ENCODE measurements around the gene ITGA4.

ITGA4 gene

DNA sequence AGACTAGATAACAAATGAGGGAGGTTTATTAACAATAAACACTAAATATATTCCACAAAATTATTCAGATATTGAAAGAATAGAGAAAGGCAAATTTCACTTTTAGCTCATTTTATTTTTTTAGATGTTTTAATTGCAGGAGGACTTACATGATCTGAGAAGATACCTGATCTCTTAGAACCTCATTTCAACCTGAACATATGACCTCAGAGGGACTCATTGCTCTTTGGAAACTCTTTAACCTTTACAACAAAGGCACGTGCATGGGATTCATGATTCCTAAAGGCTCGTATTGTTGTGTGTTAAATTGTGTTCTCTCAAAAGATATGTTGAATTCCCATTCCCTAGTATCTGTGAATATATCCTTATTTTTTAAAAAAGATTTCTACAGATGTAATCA lies 35.7 kb upstream of the ITGA4 start:
- no peak overlapping the region for H3K4me3 ChIP-seq (ENCODE audit: low read depth, low read length)
- TF ChIP-seq, protein P1, sequence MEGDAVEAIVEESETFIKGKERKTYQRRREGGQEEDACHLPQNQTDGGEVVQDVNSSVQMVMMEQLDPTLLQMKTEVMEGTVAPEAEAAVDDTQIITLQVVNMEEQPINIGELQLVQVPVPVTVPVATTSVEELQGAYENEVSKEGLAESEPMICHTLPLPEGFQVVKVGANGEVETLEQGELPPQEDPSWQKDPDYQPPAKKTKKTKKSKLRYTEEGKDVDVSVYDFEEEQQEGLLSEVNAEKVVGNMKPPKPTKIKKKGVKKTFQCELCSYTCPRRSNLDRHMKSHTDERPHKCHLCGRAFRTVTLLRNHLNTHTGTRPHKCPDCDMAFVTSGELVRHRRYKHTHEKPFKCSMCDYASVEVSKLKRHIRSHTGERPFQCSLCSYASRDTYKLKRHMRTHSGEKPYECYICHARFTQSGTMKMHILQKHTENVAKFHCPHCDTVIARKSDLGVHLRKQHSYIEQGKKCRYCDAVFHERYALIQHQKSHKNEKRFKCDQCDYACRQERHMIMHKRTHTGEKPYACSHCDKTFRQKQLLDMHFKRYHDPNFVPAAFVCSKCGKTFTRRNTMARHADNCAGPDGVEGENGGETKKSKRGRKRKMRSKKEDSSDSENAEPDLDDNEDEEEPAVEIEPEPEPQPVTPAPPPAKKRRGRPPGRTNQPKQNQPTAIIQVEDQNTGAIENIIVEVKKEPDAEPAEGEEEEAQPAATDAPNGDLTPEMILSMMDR (IDR thresholded peaks at IDR 0.05; ENCODE audit: low read depth, low read length): no peak

DNA sequence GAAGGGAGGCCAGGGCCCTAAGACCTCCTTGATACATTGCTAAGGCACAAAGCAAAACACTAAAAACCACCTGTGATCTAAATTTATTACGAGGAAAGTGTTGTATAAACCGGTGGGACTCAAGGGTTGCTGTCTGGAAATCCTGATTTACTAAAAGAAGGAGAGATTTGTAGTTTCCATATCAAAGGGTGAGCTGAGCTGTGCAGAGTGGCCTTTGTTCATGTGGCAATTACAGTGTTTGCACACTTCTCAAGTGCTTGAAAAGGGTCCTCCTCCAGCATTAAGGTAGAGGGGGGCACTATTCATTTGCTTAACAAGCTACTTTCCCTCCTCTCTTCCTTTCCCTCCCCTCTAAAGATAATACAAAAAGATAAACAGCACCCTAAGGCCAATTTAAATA lies 30.5 kb upstream of the ITGA4 start:
- TF ChIP-seq, protein P1 (IDR thresholded peaks at IDR 0.05; ENCODE audit: low read depth, low read length): no peak
- no peak overlapping the region for H3K4me3 ChIP-seq (ENCODE audit: low read depth, low read length)

DNA sequence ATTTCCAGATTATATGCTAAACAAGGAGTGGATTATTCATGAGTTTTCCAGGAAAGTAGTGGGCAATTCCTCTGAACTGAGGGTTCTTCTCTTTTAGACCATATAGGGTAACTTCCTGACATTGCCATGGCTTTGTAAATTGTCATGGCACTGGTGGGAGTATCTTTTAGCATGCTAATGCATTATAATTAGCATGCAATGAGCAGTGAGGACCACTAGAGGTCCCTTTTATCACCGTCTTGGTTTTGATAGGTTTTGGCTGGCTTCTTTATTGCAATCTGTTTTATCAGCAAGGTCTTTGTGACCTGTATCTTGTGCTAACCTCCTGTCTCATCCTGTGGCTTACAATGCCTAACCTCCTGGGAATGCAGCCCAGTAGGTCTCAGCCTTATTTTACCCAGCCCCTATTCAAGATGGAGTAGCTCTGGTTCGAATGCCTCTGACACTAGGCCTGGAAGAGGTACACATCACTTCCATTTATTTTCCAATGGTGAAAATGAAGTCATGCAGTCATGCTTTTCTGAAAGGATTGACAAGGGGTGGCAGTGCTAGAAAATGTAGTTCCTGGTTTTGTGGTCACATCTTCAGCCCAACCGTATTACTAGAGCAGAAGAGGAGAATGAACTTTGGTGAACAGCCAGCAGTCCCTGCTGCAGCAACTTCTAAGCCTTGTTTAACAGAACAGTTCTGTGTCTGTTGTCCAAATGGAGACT lies 26.6 kb upstream of the ITGA4 start:
- TF ChIP-seq, protein P1 (IDR thresholded peaks at IDR 0.05; ENCODE audit: low read depth, low read length): peak; percentile 44; the same call in 1 of the 2 replicates
- no peak overlapping the region for H3K4me3 ChIP-seq (ENCODE audit: low read depth, low read length)

DNA sequence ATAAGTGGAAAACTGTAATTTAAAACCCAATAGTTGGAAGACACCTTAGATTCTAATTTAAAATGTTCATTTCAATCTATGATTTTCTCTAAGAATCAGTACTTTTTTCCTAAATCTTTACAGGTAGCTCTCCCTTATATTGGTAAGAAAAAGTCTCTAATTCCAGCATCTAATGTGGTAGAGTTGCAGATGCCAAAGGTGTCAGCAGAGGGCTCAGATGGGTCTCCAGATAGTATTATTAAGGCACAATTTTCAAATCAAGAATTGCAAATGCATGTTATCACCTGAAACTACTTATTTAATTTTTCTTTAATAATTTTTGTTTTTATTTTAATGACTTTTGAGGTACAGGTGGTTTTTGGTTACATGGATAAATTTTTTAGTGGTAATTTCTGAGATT lies 25.5 kb upstream of the ITGA4 start:
- H3K4me3 ChIP-seq (ENCODE audit: low read depth, low read length): no peak overlapping the region
- TF ChIP-seq, protein P1 (IDR thresholded peaks at IDR 0.05; ENCODE audit: low read depth, low read length): no peak

DNA sequence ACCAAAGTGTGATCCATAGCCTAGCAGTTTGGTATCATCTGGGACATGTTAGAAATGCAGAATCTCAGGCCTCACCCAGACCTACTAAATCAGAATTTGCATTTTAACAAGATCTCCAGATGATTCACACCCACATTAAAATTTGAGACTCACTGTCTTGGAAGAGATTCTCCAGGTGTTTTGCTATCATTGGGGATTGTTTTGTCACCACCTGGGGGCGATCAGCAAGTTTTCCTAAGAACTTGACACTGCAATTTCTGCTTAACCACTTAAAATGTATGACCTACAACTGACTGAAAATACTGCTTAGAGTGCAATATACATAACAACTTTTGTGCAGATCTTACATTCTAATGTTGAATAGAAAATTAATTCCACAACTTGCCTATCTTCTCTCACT lies 18.9 kb upstream of the ITGA4 start:
- TF ChIP-seq, protein P1 (IDR thresholded peaks at IDR 0.05; ENCODE audit: low read depth, low read length): no peak
- no peak overlapping the region for H3K4me3 ChIP-seq (ENCODE audit: low read depth, low read length)

DNA sequence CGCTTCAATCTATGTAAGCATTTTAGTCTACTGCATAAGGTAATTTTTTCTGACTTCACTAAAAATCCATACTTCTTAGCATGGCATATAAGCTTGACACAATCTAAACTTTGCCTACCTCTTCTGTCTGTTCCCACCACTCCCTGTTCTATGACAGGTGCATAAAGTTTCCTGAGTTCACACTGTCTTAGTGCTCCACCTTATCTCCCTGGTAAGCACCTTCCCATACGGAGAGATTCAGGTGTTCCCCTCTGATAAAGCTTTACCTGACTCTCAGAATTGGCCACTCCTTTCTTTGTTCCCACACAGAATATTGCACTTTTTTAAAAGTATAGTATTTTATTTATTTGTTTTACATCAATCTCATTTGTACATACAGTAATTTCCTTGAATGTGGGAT lies 16.8 kb upstream of the ITGA4 start:
- no peak overlapping the region for H3K4me3 ChIP-seq (ENCODE audit: low read depth, low read length)
- TF ChIP-seq, protein P1 (IDR thresholded peaks at IDR 0.05; ENCODE audit: low read depth, low read length): no peak

DNA sequence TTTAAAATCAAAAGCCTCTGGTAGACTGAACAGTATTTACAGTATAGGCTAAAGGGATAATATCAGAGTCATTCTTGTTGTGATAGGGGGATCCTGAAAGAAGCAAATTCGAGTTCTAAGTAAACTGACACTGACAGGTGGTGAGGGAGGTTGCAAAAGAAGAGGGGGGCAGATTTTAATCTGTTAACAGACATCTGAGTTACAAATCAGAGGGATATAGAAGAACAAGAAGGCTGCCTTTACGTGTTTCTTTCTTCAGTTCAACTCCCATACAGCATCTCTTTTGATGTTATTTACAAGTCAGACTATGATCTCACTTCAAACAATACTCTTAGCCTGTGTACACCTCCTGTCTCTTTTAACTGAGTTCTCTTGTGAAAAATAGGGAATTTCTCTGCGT lies 16.3 kb upstream of the ITGA4 start:
- H3K4me3 ChIP-seq (ENCODE audit: low read depth, low read length): no peak overlapping the region
- TF ChIP-seq, protein P1 (IDR thresholded peaks at IDR 0.05; ENCODE audit: low read depth, low read length): no peak
